HEK293T (cell line): ENCODE measurements around the gene PLXNA2.

Source experiments
- CTCF ChIA-PET: fragments of 350-600 bp; formaldehyde crosslinking; extraction: SDS; loops from one replicate; lab custom pipeline; 2021; ENCODE audit warnings: antibody characterized with exemption, inconsistent platforms; lab: Yijun Ruan, JAX
- POLR2A ChIA-PET: fragments of 350-600 bp; formaldehyde crosslinking; extraction: SDS; loops from one replicate; lab custom pipeline; 2020; ENCODE audit warnings: antibody characterized with exemption, inconsistent platforms; lab: Yijun Ruan, JAX
- DNase-seq: peaks from one replicate; pipeline ENCODE4 v3.0.0; 2012; ENCODE audit warnings: mixed read lengths; ENCODE audit errors: extremely low spot score
- ARNT ChIP-seq: fragments of 450-650 bp; IDR thresholded peaks from 2 replicates; pipeline ENCODE4 v1.6.1; 2017; ENCODE audit warnings: mild to moderate bottlenecking
- BHLHE40 ChIP-seq: fragments of 450-650 bp; IDR thresholded peaks from 2 replicates; pipeline ENCODE4 v1.6.1; 2016; ENCODE audit warnings: mild to moderate bottlenecking, moderate library complexity, borderline replicate concordance
- CTBP1 ChIP-seq: fragments of 450-650 bp; IDR thresholded peaks from 2 replicates; pipeline ENCODE4 v1.6.1; 2016; ENCODE audit warnings: borderline replicate concordance
- ELF4 ChIP-seq: fragments of 450-650 bp; IDR thresholded peaks from 2 replicates; pipeline ENCODE4 v1.6.1; 2017; ENCODE audit warnings: antibody characterized with exemption
- FOXA1 ChIP-seq: fragments of 450-650 bp; IDR thresholded peaks from 2 replicates; pipeline ENCODE4 v1.6.1; 2016; ENCODE audit warnings: mild to moderate bottlenecking
- FOXK2 ChIP-seq: fragments of 450-650 bp; IDR thresholded peaks from 2 replicates; pipeline ENCODE4 v1.6.1; 2016; ENCODE audit warnings: mild to moderate bottlenecking
- FOXM1 ChIP-seq: fragments of 450-650 bp; IDR thresholded peaks from 2 replicates; pipeline ENCODE4 v1.6.1; 2017; ENCODE audit warnings: mild to moderate bottlenecking, borderline replicate concordance
- HDGF ChIP-seq: fragments of 450-650 bp; IDR thresholded peaks from 2 replicates; pipeline ENCODE4 v1.6.1; 2017; ENCODE audit warnings: antibody characterized with exemption, borderline replicate concordance
- L3MBTL2 ChIP-seq: fragments of 450-650 bp; conservative IDR thresholded peaks from 2 replicates; pipeline ENCODE4 v1.6.1; 2016; ENCODE audit warnings: mild to moderate bottlenecking
- LEF1 ChIP-seq: fragments of 450-650 bp; IDR thresholded peaks from 2 replicates; pipeline ENCODE4 v1.6.1; 2017; ENCODE audit warnings: mild to moderate bottlenecking, borderline replicate concordance
- NFRKB ChIP-seq: fragments of 450-650 bp; IDR thresholded peaks from 2 replicates; pipeline ENCODE4 v1.6.1; 2016; ENCODE audit warnings: mild to moderate bottlenecking, moderate library complexity
- PKNOX1 ChIP-seq: fragments of 450-650 bp; IDR thresholded peaks from 2 replicates; pipeline ENCODE4 v1.6.1; 2016
- SP1 ChIP-seq: fragments of 450-650 bp; IDR thresholded peaks from 2 replicates; pipeline ENCODE4 v1.6.1; 2017
- SUZ12 ChIP-seq: fragments of 450-650 bp; IDR thresholded peaks from 2 replicates; pipeline ENCODE4 v1.6.1; 2016; ENCODE audit warnings: mild to moderate bottlenecking
- TARDBP ChIP-seq: fragments of 450-650 bp; IDR thresholded peaks from 2 replicates; pipeline ENCODE4 v1.6.1; 2016
- ZNF384 ChIP-seq: fragments of 450-650 bp; IDR thresholded peaks from 2 replicates; pipeline ENCODE4 v1.6.1; 2016

PLXNA2 gene

GRCh38 chr1:208027861-208028260 is 216.3 kb downstream of the PLXNA2 start:
- ChIA-PET POLR2A (no interaction called here), CTCF (interaction anchor here (0.7 kb wide), 1 partner anchor 151 kb away, joined by 3 read pairs; no protein-coding TSS in a partner anchor)
- DNase-seq, result no peak
- TF ChIP-seq FOXM1, result no peak
- no peak for TF ChIP-seq ARNT
- no peak for TF ChIP-seq FOXK2
- TF ChIP-seq L3MBTL2, result no peak
- no peak for TF ChIP-seq SUZ12
- no peak for TF ChIP-seq ELF4
- TF ChIP-seq NFRKB, result no peak
- no peak for TF ChIP-seq SP1
- TF ChIP-seq BHLHE40, result no peak

GRCh38 chr1:208026880-208027438 is 217.2 kb downstream of the PLXNA2 start:
- CTCF ChIA-PET, result interaction anchor here (0.7 to 1.1 kb wide), 2 partner anchors 105 to 152 kb away, joined by 3 to 4 read pairs; no protein-coding TSS in a partner anchor
- no peak for DNase-seq
- POLR2A ChIA-PET, result no interaction called here
- TF ChIP-seq FOXM1 (no peak), ELF4 (no peak), L3MBTL2 (no peak), BHLHE40 (no peak), SUZ12 (no peak), ARNT (no peak), ZNF384 (no peak), HDGF (no peak), NFRKB (no peak), FOXA1 (no peak), FOXK2 (no peak), LEF1 (no peak), SP1 (no peak), CTBP1 (no peak), PKNOX1 (no peak), TARDBP (no peak)

GRCh38 chr1:208025031-208025430 is 219.2 kb downstream of the PLXNA2 start:
- TF ChIP-seq BHLHE40 (no peak), ARNT (no peak), SUZ12 (no peak), CTBP1 (no peak), ZNF384 (no peak), FOXK2 (no peak), FOXM1 (no peak), PKNOX1 (no peak), L3MBTL2 (no peak), LEF1 (no peak), TARDBP (no peak), SP1 (no peak), HDGF (no peak), FOXA1 (no peak)
- CTCF ChIA-PET, result interaction anchor here (2.0 kb wide), 1 partner anchor 227 kb away, joined by 5 read pairs; no protein-coding TSS in a partner anchor
- DNase-seq, result no peak
- POLR2A ChIA-PET, result no interaction called here

- TF ChIP-seq ARNT, result no peak
- TF ChIP-seq SP1, result no peak
- no peak for TF ChIP-seq PKNOX1
- TF ChIP-seq FOXM1, result no peak
- no peak for TF ChIP-seq L3MBTL2
- no peak for TF ChIP-seq ZNF384
- TF ChIP-seq TARDBP, result no peak
- no peak for TF ChIP-seq ELF4
- no peak for TF ChIP-seq FOXK2
- TF ChIP-seq NFRKB, result no peak
- no peak for TF ChIP-seq HDGF
- no peak for TF ChIP-seq SUZ12
- TF ChIP-seq CTBP1, result no peak
- TF ChIP-seq BHLHE40, result no peak
- TF ChIP-seq LEF1, result no peak
- TF ChIP-seq FOXA1, result no peak
- POLR2A ChIA-PET, result no interaction called here
- no peak for DNase-seq
- CTCF ChIA-PET, result interaction anchor here (1.2 to 3.3 kb wide), 4 partner anchors 27 to 228 kb away, joined by 3 to 45 read pairs (median 5); partner anchors contain the start of gene PLXNA2
Measured at GRCh38 chr1:208024406-208024805, 219.8 kb downstream of the PLXNA2 start.

- CTCF ChIA-PET, result no interaction called here
- TF ChIP-seq L3MBTL2 (no peak), SUZ12 (no peak), ZNF384 (no peak), TARDBP (no peak), HDGF (no peak), SP1 (no peak), ELF4 (no peak), PKNOX1 (no peak), ARNT (no peak), NFRKB (no peak), FOXM1 (no peak), CTBP1 (no peak)
- POLR2A ChIA-PET, result no interaction called here
- DNase-seq, result no peak
Measured at GRCh38 chr1:208019257-208019656, 224.9 kb downstream of the PLXNA2 start.
